ENCODE data around the gene AKT3. TPM values are rescaled to one million over a fixed set of nuclear protein-coding genes. Genes with fewer than 3 reads are reported as not detected.

The AKT3 gene
- total and polyA plus RNA-seq, 2 of the 8 experiments (the other 6 are each of a cell fraction or from before 2014, with no cell fraction given), result 6.0 to 36.4 TPM

DNA sequence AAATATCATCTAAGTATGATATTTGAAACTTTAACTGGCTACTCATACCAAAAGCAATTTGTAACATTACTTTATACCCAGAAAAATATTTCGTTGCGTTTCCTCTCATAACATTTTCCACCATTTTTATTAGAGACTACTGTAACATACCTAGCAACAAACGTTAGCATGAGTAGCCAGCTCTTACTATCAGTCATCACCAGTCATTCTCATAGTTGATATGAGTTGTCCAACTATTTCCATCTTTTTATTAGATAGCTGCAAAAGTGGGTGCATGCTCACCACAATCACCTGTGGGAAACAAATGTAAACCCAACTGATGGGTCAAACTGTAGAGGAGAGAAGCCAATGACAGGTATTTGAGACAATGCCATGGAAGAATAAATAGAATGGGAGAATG lies 114.6 kb downstream of the AKT3 start:
- Histone ChIP-seq H3K23me2 (ENCODE audit: low read depth, low read length) (no peaks in the 10 kb centered on the region), H2BK20ac (ENCODE audit: low read length) (no peak overlapping the region), H3K27me3 (replicated peaks in 1 of 4; ENCODE audit: control insufficient read depth in 3 of 4, extremely low read depth in 1 of 4, insufficient read depth in 3 of 4, low read length in 3 of 4) (no peaks in the 10 kb centered on the region), H2AFZ (ENCODE audit: low read length) (no peak overlapping the region), H3K9me3 (ENCODE audit: insufficient read depth in 2 of 2, low read depth in 1 of 2, low read length in 1 of 2) (no peaks in the 10 kb centered on the region; a peak in 1 of 4 replicates), H2BK5ac (ENCODE audit: low read depth, low read length) (no peak overlapping the region), H3K36me3 (ENCODE audit: control insufficient read depth in 2 of 4, insufficient read depth in 4 of 4, low read length in 3 of 4) (no peaks in the 10 kb centered on the region), H3K4ac (replicated peaks; ENCODE audit: insufficient read length, low read depth, low read length) (no peak overlapping the region), H3K9ac (replicated peaks in 1 of 4; ENCODE audit: extremely low read depth in 1 of 4, low read depth in 3 of 4, low read length in 3 of 4) (no peak overlapping the region), H4K91ac (replicated peaks; ENCODE audit: insufficient read length, low read length) (no peak overlapping the region), H3K79me1 (ENCODE audit: low read depth, low read length) (no peaks in the 10 kb centered on the region), H2AK5ac (ENCODE audit: low read depth, low read length) (no peak overlapping the region), H2BK15ac (ENCODE audit: low read length) (no peak overlapping the region), H4K5ac (ENCODE audit: insufficient read length, low read depth, low read length) (no peak overlapping the region), H3K56ac (replicated peaks; ENCODE audit: insufficient read length, low read depth, low read length) (no peak overlapping the region), H2BK12ac (ENCODE audit: low read depth, low read length) (no peak overlapping the region; the same call in 1 of the 2 replicates), H4K8ac (ENCODE audit: extremely low read depth, insufficient read depth, low read length) (no peak overlapping the region), H3K18ac (ENCODE audit: extremely low read depth, low read length) (no peak overlapping the region), H3K79me2 (ENCODE audit: control insufficient read depth in 1 of 2, insufficient read depth in 2 of 2, low read length in 2 of 2) (no peaks in the 10 kb centered on the region), H3K4me3 (ENCODE audit: extremely low read depth in 1 of 4, insufficient read depth in 2 of 4, low read depth in 3 of 4, low read length in 4 of 4) (no peak overlapping the region), H4K20me1 (replicated peaks in 1 of 2; ENCODE audit: control insufficient read depth in 1 of 2, insufficient read depth in 2 of 2, low read length in 2 of 2) (no peaks in the 10 kb centered on the region), H3K4me1 (replicated peaks in 1 of 4; ENCODE audit: control insufficient read depth in 3 of 4, insufficient read depth in 4 of 4, low read length in 3 of 4) (peaks cover 3 to 28% (median 19%) of the 10 kb centered on the region in 4 experiments), H3K27ac (ENCODE audit: low read depth, low read length) (no peak overlapping the region), H2BK120ac (replicated peaks; ENCODE audit: low read depth, low read length) (no peak overlapping the region), H3K14ac (ENCODE audit: insufficient read length) (no peak overlapping the region), H3K4me2 (ENCODE audit: insufficient read depth in 1 of 2, low read depth in 2 of 2, low read length in 2 of 2) (no peak overlapping the region), H3K23ac (ENCODE audit: insufficient read length) (no peak overlapping the region)
- 96% methylated on average over 3 of the region's 3 CpGs; no CpG with 5 or more reads in 1 of the 2 experiments for WGBS, 2 experiments (ENCODE audit: extremely low coverage in 1 of 2, insufficient coverage in 1 of 2, insufficient read length in 1 of 2, insufficient replicate concordance in 2 of 2, low coverage in 1 of 2, low lambda C conversion rate in 2 of 2, missing lambda C conversion rate in 1 of 2)
- ChIA-PET POLR2A (ENCODE audit: partially characterized antibody) (no interaction called here), CTCF (ENCODE audit: partially characterized antibody) (interaction anchor here (0.6 to 1.5 kb wide), 4 partner anchors 11 to 24 kb away, joined by 3 read pairs; no protein-coding TSS in a partner anchor)
- FAIRE-seq, result no peak
- TF ChIP-seq POLR2A (IDR thresholded peaks at IDR 0.05; ENCODE audit: control extremely low read depth in 1 of 2, low read depth in 2 of 2, low read length in 2 of 2) (no peak), CBX8 (IDR thresholded peaks at IDR 0.05; ENCODE audit: borderline replicate concordance, low read depth, low read length) (no peak), SIRT6 (IDR thresholded peaks at IDR 0.05; ENCODE audit: low read length) (no peak), RBBP5 (IDR thresholded peaks at IDR 0.05; ENCODE audit: borderline replicate concordance, low read depth, low read length) (no peak), BCL11A (IDR thresholded peaks at IDR 0.05; ENCODE audit: low read depth in 2 of 2, low read length in 2 of 2) (no peak), TEAD4 (IDR thresholded peaks at IDR 0.05; ENCODE audit: low read depth, low read length) (no peak), HDAC6 (IDR thresholded peaks at IDR 0.05; ENCODE audit: low read depth, low read length) (no peak), JUN (IDR thresholded peaks at IDR 0.05; ENCODE audit: low read depth, low read length) (no peak), POLR2AphosphoS5 (IDR thresholded peaks at IDR 0.05; ENCODE audit: low read depth, low read length) (no peak)
- TF ChIP-seq, protein P1, sequence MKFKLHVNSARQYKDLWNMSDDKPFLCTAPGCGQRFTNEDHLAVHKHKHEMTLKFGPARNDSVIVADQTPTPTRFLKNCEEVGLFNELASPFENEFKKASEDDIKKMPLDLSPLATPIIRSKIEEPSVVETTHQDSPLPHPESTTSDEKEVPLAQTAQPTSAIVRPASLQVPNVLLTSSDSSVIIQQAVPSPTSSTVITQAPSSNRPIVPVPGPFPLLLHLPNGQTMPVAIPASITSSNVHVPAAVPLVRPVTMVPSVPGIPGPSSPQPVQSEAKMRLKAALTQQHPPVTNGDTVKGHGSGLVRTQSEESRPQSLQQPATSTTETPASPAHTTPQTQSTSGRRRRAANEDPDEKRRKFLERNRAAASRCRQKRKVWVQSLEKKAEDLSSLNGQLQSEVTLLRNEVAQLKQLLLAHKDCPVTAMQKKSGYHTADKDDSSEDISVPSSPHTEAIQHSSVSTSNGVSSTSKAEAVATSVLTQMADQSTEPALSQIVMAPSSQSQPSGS (IDR thresholded peaks at IDR 0.05; ENCODE audit: low read length), result no peak
- TF ChIP-seq, protein P2, sequence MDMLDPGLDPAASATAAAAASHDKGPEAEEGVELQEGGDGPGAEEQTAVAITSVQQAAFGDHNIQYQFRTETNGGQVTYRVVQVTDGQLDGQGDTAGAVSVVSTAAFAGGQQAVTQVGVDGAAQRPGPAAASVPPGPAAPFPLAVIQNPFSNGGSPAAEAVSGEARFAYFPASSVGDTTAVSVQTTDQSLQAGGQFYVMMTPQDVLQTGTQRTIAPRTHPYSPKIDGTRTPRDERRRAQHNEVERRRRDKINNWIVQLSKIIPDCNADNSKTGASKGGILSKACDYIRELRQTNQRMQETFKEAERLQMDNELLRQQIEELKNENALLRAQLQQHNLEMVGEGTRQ (IDR thresholded peaks at IDR 0.05; ENCODE audit: low read length), result no peak
- no peak for DNase-seq (ENCODE audit: low read depth in 1 of 2, low spot score in 2 of 2)

Data from H1 (cell line).